Measurements from ENCODE around the gene ELF4.
A peak's percentile ranks its signal among the peaks of the same experiment; 100 is the strongest.

Gene ELF4

DNA sequence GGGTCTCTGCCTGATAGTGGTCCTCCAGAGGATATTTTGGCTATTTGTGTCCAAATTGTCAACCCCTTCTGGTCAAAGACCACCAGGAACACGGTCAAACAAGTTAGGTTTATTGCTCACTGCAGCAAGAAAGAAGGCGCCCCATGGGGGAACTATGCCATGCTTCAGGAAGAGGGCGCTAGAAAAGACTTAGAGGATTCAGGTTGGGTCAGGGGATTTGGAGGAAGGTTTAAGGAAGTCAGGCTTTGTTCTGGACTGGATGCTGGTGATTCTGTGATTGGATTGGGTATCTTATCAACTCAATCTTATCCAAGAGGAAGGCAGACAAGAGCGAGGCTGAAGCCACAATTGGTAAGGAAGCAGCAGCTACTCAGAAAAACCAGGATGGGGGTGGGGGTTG lies 14.3 kb upstream of the ELF4 start:
- POLR2A ChIA-PET = no interaction called here
- DNase-seq (ENCODE audit: low read depth, low spot score) = no peak

DNA sequence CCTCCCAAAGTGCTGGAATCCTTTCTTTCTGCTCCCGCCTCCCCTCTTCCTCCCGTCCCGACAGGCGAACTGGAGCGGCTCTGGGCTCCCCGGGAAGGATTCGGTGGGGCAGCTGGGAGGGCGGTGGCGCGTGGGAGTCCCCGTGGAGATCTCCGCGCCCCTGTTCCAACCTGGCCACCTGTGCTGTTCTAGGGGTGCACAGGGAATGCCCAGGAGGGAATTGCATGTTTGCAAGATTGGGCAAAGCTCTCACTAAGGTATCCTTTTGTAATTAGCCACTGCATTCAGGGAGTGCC lies 11.2 kb upstream of the ELF4 start:
- no peak overlapping the region for H3K4me3 ChIP-seq (ENCODE audit: low read depth, low read length)

More for the DNA sequence above, 14.3 kb upstream of the ELF4 start:
- CTCF ChIA-PET = no interaction called here
- no peak overlapping the region for H3K4me3 ChIP-seq (ENCODE audit: low read depth, low read length)
- no peak for TF ChIP-seq CTCF (IDR thresholded peaks at IDR 0.05; ENCODE audit: insufficient read depth, low read length, missing control alignments)

DNA sequence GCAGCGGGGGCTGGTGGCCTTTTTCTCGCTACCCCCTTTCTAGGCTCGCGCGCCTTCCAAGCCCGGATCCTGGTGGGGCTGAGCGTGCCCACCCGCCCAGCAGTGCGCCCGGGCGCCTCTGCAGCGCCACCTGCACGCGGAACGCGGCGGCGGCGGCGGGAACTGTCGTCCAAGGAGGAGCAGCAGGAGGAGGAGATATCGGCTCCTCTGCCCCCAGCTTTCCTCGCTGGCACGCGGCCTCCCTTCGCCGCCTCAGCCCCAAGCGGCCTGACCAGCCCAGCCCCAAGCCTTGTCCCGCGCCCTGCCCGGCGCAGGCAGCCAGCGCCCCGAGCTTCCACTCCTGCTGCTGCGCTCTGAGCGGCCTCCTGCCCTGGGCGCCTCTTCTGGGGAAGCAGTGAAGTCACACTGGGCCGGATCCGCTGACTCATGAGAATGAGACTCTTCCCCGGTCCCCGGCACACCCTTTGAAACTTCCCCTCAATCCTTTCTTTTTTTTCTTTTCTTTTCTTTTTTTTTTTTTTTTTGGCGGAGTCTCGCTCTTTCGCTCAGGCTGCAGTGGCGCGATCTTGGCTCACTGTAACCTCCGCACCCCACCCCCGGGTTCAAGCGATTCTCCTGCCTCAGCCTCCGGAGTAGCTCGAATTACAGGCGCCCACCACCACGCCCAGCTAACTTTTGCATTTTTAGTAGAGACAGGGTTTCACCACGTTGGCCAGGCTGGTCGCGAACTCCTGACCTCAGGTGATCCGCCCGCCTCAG lies 10.6 kb upstream of the ELF4 start:
- TF ChIP-seq CTCF (IDR thresholded peaks at IDR 0.05; ENCODE audit: insufficient read depth, low read length, missing control alignments) = peak; percentile 68
- H3K4me3 ChIP-seq (ENCODE audit: low read depth, low read length) = peak overlapping the region; percentile 41
- DNase-seq (ENCODE audit: low read depth, low spot score) = no peak
- POLR2A ChIA-PET = interaction anchor here (0.7 to 1.3 kb wide), 3 partner anchors 10 to 59 kb away, joined by 3 to 4 read pairs (median 4); no protein-coding TSS in a partner anchor
- CTCF ChIA-PET = interaction anchor here (0.6 to 4.8 kb wide), 7 partner anchors 9 to 189 kb away, joined by 3 to 37 read pairs (median 4); no protein-coding TSS in a partner anchor

More for the DNA sequence above, 11.2 kb upstream of the ELF4 start:
- TF ChIP-seq CTCF (IDR thresholded peaks at IDR 0.05; ENCODE audit: insufficient read depth, low read length, missing control alignments) = no peak
- ChIA-PET POLR2A (interaction anchor here (1.0 to 1.3 kb wide), 2 partner anchors 10 to 50 kb away, joined by 3 to 4 read pairs; no protein-coding TSS in a partner anchor), CTCF (interaction anchor here (0.6 to 4.8 kb wide), 7 partner anchors 9 to 190 kb away, joined by 3 to 37 read pairs (median 4); no protein-coding TSS in a partner anchor)
- DNase-seq (ENCODE audit: low read depth, low spot score) = no peak

DNA sequence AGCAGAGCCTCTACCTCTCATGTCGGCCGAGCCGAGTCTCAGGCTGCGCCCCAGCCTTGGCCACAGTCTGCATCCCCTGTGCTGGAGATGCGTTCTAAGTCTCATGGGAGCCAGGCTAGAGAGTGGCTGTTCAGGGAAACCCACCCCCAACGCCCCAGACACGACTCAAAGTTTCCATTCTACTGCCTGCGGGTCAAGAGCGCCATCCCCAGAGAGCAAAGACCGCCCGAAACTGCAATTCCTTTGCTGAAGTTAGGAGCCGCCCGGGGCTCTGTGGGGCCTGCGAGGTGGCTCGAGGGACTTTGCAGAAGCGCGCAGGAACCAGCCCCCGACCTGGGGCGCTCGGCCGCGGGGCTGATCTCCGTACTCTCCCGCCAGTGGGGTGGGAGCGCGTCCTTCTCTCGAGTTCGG lies 10.0 kb upstream of the ELF4 start:
- ChIA-PET CTCF (interaction anchor here (0.9 to 4.8 kb wide), 6 partner anchors 8 to 195 kb away, joined by 3 to 37 read pairs (median 10); no protein-coding TSS in a partner anchor), POLR2A (interaction anchor here (0.7 to 1.3 kb wide), 3 partner anchors 9 to 59 kb away, joined by 3 to 4 read pairs (median 4); no protein-coding TSS in a partner anchor)
- no peak for TF ChIP-seq CTCF (IDR thresholded peaks at IDR 0.05; ENCODE audit: insufficient read depth, low read length, missing control alignments)
- peak overlapping the region; percentile 40 for H3K4me3 ChIP-seq (ENCODE audit: low read depth, low read length)
- DNase-seq (ENCODE audit: low read depth, low spot score) = no peak

- CTCF ChIA-PET = interaction anchor here (0.8 to 4.8 kb wide), 7 partner anchors 7 to 194 kb away, joined by 3 to 37 read pairs (median 5); no protein-coding TSS in a partner anchor
- POLR2A ChIA-PET = no interaction called here
- peak overlapping the region; percentile 32; the same call in 1 of the 2 replicates for H3K4me3 ChIP-seq (ENCODE audit: low read depth, low read length)
- no peak for TF ChIP-seq CTCF (IDR thresholded peaks at IDR 0.05; ENCODE audit: insufficient read depth, low read length, missing control alignments)
- no peak for DNase-seq (ENCODE audit: low read depth, low spot score)
Observed at GRCh38 chrX:130119312-130119898, 9.1 kb upstream of the ELF4 start.

Data from AG04449 (cell line).